ENCODE measurements around the gene GCK.
A peak's percentile ranks its signal among the peaks of the same experiment; 100 is the strongest.

The GCK gene

GRCh38 chr7:44099669-44100068 is 89.6 kb downstream of the GCK start:
- no peaks in the 10 kb centered on the region for H3K36me3 Mint-ChIP-seq
- H3K27ac Mint-ChIP-seq, result no peak overlapping the region
- peaks cover 18% of the 10 kb centered on the region for H3K4me1 Mint-ChIP-seq
- ATAC-seq (no peak), DNase-seq (ENCODE audit: low spot score in 2 of 2) (no peak)
- H3K4me3 Mint-ChIP-seq, result no peak overlapping the region
- H3K9me3 Mint-ChIP-seq, result no peaks in the 10 kb centered on the region

- DNase-seq (ENCODE audit: low spot score in 2 of 2) (no peak), ATAC-seq (no peak)
- H3K36me3 Mint-ChIP-seq, result no peaks in the 10 kb centered on the region
- H3K27ac Mint-ChIP-seq, result no peak overlapping the region
- no peak overlapping the region for H3K4me3 Mint-ChIP-seq
- no peaks in the 10 kb centered on the region for H3K9me3 Mint-ChIP-seq
- peaks cover 16% of the 10 kb centered on the region for H3K4me1 Mint-ChIP-seq
These were observed 90.9 kb downstream of the GCK start for GRCh38 chr7:44098092-44099068.

GRCh38 chr7:44097064-44097932 is 91.9 kb downstream of the GCK start:
- Mint-ChIP-seq H3K36me3 (no peaks in the 10 kb centered on the region), H3K4me1 (peaks cover 10% of the 10 kb centered on the region), H3K9me3 (no peaks in the 10 kb centered on the region), H3K27ac (peak overlapping the region; percentile 41), H3K4me3 (no peak overlapping the region)
- DNase-seq (ENCODE audit: low spot score in 2 of 2) (no peak), ATAC-seq (peak; percentile 49)

- no peaks in the 10 kb centered on the region for H3K36me3 Mint-ChIP-seq
- DNase-seq (ENCODE audit: low spot score in 2 of 2), result no peak
- no peak overlapping the region for H3K4me3 Mint-ChIP-seq
- peak overlapping the region; percentile 41 for H3K27ac Mint-ChIP-seq
- no peak for ATAC-seq
- H3K9me3 Mint-ChIP-seq, result no peaks in the 10 kb centered on the region
- peaks cover 10% of the 10 kb centered on the region for H3K4me1 Mint-ChIP-seq
These were observed 92.8 kb downstream of the GCK start for GRCh38 chr7:44096326-44096881.

GRCh38 chr7:44095781-44096180 is 93.5 kb downstream of the GCK start:
- no peak overlapping the region for H3K27ac Mint-ChIP-seq
- H3K4me1 Mint-ChIP-seq, result peaks cover 10% of the 10 kb centered on the region
- ATAC-seq, result no peak
- no peak overlapping the region for H3K4me3 Mint-ChIP-seq
- DNase-seq (ENCODE audit: low spot score in 2 of 2), result no peak
- no peaks in the 10 kb centered on the region for H3K9me3 Mint-ChIP-seq
- H3K36me3 Mint-ChIP-seq, result no peaks in the 10 kb centered on the region

DNA sequence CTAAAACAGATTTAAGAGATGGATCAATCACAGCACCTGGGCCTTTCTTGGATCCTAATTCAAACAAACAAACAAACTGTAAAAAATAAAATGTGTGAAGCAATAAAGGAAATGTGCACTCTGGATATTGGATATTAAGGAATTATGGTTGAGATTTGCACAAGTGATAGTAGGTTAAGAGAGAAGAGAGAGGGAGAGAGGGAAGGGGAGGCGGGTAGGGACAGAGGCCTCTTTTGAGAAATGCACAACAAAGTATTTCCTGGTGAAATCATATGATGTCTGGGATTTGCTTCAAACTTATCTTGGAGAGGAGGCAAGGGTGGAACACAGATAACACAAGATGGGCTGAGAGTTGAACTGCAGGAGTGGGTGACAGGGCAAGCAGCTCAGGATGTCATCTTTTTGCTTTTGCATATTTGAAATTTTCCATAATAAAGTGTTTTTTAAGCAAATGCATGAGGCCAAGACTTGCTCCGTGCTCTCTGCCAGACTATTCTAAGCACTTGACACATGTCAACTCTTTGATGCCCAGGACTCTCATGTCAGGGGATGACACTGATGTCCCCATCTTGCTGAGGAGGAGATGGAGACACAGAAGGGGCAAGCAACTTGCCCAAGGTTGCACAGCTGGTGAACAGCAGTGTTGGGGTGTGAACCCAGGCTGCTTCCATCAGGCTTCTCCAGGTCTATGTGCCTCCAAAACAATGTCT is 94.2 kb downstream of the GCK start:
- ATAC-seq, result no peak
- Mint-ChIP-seq H3K4me3 (no peak overlapping the region), H3K36me3 (no peaks in the 10 kb centered on the region), H3K4me1 (peaks cover 10% of the 10 kb centered on the region), H3K9me3 (no peaks in the 10 kb centered on the region), H3K27ac (peak overlapping the region; percentile 46)
- DNase-seq (ENCODE audit: low spot score in 2 of 2), result no peak

GRCh38 chr7:44094365-44094764 is 94.9 kb downstream of the GCK start:
- Mint-ChIP-seq H3K9me3 (no peaks in the 10 kb centered on the region), H3K4me3 (no peak overlapping the region), H3K27ac (peak overlapping the region; percentile 46), H3K36me3 (no peaks in the 10 kb centered on the region), H3K4me1 (peaks cover 10% of the 10 kb centered on the region)
- no peak for DNase-seq (ENCODE audit: low spot score in 2 of 2)
- no peak for ATAC-seq
